HG03280 (cell line): Measurements from ENCODE around the gene ROCK2.
A peak's percentile ranks its signal among the peaks of the same experiment; 100 is the strongest.

ENCODE experiments used
- ATAC-seq: cut with Tn5 transposase; IDR thresholded peaks from one replicate; pipeline ENCODE4 v1.9.1; 2021; ENCODE audit warnings: mild to moderate bottlenecking, moderate library complexity; ENCODE audit not compliant: unreplicated experiment

ROCK2 gene

DNA sequence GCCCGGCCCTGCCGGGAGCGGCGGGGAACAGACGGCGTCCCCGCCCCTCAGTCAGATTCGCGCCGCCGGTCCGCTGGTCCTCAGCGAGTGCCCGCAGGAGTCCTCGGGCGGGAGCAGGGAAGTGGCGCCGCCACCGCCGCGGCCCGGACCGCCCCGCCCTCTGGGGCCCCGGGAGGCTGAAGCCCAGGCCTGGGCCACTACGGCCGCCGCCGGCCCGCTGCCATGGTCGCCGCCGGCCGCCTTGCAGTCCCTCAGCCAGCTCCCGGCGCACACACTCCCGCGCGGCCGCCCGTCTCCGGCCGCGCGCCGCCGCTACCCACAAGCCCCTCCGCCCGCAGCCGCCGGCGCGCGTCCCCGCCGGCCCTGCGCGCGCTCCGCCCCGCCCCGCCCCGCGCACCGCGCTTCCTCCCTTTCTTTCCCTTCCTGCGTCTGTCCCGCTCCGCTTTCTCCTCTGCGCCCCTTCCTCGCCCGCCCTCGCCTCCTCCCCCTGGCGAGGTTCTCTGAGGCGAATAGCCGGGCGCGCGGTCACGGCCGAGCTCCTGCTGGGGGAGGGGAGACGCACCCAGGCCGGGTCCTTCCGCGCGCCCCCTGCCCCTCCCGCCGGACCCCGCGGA is at the start of gene ROCK2:
TSS of gene ROCK2 (minus strand) at position 295 of the 614 bp plus-strand sequence. CDS start 500 bp downstream, outside the sequence.
- peak; percentile 64 for ATAC-seq

DNA sequence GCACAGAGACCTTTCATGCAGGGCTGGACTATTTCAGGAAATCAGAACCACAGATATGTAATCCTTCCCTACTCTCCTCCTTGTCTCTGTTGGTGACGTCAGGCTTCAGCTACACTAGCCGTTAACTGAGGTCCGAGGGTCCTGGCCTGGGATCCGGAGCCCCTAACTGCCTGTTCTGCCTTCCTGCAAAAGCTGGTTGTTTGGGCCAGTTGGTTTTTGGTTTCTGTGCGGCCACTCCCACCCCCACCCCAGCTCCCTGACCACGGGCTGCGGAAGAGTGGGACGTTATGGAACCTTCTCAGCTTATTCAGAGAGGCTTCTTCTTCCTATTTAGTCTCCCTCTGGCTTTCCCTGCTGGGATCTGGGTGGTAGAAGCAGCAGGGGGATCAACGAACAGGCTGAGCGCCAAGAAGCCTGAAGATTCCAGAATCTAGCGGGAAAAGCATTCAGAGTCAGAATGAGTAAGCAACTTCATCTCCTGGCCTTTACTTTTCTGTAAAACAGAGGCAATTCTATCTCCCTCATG is 49.3 kb upstream of the ROCK2 start:
- no peak for ATAC-seq

DNA sequence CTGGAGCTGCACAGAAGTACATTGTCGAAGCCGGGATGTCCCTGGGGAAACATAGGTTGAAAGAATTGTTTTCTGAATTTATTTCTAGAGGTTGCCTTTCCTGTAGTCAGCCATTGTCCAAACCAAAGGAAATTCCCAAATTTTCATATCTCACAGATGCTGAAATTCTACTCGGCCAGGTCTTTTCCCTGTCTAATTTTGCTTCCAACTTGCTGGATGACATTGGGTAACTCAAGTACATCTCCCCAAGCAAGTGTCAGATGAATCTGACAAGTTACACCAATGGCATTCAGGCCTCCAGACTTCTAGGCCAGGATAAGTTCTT is 47.5 kb upstream of the ROCK2 start:
- no peak for ATAC-seq

DNA sequence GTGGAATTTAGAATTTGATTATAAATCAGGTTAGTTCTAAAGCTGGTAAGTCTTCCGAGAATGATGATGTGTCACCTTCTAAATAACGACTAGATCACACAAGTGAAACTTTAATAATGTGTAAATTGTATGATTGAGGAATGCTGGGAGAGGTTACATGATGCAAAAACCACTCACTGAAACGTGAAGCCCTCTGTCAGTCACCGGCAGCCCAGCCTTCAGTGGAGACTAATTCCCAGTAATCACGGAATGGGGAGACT is 45.9 kb upstream of the ROCK2 start:
- no peak for ATAC-seq

DNA sequence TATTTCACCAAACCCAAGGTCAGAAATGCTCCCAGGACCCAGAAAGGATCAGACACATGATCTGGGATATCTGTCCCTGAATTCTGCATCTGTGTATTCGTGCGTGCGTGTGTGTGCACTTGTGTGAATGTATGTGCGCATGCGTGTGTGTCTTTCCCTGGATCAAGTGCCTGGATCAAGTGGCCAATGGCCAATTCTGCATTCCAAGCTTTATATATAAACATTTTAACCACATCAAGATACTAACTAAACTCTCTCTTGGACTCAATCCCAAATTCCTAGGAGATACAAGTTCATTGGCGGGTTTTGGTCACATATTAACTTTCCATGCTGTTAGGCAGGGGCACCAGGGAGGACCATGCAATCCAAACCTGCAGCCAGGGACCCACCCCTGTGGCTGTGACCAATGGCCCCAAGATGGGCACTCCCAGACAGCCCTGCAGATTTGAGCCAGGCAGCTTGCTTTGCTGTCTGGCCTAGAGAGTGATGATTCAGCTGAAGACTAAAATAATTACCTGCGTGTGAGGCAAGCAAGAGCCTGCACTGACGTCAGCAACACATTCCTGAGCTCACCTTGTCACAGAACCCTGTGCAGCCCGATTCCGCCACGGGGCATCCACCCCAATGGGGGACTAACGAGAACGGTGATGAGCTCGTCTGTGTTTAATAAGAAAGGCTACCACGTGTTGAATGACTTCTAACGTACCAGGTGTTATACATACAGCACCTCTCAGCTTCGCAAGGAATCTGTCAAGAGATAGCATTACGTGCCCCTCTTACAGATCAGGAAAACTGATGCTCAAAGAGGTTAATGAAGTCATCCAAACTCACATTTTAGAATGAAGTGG is 45.3 kb upstream of the ROCK2 start:
- no peak for ATAC-seq

DNA sequence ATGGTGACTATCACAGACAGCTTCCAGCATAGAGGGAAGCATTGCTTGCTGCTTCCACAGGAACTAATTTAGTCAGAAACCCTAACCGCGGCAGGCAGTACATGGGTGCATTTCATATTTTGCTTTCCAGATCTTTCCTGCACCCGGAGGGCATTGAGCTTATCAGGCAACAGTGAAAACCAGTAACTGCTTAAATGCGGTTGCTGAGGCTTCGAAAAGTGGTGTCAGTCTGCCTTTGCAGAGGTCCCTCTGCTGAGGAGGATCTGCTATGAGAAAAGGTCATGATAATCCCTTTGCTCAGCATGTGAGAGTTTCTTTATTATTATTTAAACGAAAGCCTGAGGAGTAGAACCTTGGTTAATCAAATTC is 44.6 kb upstream of the ROCK2 start:
- no peak for ATAC-seq

DNA sequence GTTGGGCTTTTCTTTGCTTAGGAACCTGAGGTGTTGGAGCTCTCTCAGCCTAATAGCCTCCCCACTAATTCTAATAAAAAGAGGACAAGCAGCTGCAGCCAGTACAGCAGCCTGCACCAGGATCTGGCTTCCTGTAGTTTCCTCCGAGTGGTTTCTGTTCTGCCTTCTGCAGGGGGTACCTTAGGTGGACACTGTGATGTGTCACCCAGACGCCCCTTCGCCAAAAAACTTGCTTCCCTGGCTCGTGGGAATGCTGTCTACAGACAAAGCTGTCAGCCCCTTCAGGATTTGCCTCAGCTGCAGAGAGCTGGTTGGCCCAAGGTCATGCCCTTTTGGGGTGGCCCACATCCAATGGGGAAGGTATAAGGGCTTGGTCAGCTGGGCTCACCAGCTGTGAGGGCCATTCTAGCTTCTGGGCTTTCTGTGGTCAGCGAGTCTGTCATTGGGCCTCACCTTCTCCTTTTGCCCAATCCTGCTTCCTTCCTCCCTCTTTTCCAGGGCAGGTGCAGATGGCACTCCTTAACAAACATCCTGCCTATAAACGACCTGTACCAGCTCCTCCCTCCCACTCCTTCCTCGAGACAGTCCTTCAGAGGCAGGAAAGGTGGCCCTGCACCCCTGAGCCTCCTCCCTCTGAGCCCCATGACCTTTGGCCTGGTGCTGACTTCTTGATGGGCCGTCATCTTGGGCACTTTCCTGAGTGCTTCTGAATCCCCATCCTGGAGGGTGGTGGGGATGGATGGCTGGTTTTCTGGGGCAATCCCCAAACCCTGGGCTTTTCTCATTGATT is 44.0 kb upstream of the ROCK2 start:
- no peak for ATAC-seq

DNA sequence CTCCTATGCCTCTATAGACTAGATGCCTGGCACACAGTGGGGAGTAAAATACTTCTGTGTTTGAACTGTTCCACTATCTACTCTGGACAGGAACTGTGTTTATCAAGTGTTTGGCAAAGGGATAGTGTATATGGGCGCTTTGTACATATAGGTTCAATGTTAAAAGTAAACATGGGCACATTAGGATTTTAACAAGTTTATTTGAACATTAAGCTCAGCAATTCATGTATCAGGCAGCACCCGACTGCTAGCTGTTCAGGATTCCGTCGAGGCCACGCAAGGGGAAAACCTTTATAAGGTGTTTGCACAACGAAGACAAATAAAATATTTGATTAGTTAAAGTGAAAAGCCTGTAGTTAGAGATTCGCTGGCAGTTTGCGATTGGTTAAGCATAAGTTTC is 43.4 kb upstream of the ROCK2 start:
- no peak for ATAC-seq

DNA sequence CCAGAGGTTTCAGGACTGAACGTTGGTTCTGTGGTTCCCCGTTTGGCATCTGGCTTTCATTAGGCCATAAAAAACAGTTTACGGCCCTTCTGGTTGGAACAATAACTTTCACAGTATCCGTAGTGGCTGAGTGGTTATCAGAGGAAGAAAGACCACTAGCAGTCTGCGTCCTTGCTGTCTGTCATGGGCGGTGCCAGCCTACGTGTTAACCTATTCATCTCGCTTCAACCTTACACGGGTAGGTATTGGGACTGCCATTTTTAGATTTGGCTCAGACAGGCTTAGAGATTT is 42.6 kb upstream of the ROCK2 start:
- ATAC-seq: no peak

DNA sequence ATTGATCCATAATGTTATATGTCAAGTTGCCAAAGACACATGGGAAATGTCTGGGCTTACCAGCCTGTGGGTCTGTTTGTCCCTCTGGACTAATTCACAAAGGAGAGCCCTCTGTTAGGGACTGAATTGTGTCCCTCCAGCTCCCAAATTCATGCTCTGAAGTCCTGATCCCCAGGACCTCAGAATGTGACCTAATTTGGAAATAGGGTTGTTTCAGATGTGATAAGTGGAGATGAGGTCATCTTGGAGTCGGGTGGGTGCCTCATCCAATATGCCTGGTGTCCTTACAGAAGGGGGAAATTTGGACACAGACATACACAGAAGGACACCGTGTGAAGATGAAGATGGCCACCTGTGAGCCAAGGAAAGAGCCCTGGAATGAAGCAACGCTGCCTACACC is 41.4 kb upstream of the ROCK2 start:
- ATAC-seq: no peak

DNA sequence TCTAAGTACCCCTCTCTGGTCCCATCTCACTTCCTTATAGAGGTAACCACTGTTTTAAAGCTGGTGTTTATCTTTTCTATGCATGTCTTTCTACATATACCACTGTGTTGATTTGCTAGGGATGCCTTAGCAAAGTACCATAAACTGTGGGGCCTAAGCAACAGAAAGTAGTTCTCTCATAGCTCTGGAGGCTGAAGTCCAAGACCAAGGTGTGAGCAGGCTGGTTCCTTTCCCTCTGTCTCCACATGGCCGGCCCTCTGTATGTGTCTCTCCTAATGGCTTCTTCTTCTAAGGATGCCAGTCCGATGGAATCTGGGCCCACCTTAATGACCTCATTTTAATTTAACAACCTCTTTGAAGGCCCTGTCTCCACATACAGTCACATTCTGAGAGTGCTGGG is 40.8 kb upstream of the ROCK2 start:
- no peak for ATAC-seq

DNA sequence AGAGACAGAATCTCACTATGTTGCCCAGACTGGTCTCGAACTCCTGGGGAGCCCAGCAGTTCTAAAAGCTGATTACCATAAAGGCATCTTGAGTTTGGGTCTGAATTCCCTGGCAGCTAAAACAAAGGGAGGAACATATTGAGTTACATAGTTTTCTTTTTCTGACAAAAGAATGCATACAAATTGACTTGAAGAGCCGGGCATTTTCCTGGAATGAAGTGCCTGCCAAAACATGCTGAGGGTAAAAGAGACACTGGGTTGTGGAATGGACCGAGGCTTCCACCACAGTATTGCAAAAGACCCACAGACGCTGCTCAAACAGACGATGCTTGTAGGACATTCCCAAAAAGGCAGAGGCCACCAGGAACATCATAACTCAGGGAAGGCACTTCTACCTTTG is 35.1 kb upstream of the ROCK2 start:
- no peak for ATAC-seq

DNA sequence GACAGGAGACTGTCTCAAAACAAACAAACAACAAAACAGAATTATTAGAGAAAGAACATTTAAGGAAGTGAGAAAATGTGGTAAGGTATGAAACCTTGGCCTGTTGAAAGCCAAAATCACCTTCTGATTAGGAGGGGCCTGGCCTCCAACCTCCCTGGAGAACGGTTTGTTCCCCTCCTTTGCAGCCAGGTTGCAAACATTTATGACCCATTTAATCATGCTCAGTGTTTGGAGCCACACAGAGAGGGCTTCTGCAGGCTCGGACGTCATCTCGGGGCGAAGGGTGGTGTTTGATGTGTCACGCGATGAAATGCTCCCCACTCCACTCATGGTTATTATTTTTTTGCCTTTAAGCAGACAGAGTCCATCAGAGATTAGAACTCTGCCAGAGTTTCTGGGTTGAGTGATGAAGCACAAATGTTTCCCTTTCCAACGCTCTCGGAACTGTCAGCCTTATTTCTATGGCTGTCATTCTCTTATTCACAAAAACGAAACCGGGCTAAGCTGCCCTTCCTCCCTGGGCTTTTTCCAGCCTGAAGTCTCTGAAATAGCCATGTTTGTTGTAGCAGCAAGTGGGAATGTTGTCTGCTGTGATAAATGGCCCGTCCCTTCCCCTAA is 33.6 kb upstream of the ROCK2 start:
- peak; percentile 95 for ATAC-seq

DNA sequence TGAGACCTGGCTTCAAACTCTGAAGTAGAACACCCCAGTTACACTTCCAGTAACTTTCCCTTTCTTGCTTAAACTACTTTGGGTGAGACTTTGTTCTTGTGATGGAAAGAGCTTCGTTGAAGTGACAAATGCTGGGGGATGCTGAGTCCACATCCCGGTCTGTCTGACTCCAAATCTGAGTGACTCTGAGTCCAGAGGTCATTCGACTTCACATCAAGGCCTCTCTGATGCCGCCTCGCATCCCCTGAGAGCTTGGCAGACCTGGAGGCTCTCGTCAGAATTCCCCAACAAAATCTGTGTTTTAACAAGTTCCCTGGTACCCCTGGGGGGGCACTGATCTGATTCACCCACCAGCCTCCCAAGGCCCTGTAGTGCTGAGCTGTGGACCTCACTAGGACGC is 31.6 kb upstream of the ROCK2 start:
- no peak for ATAC-seq

DNA sequence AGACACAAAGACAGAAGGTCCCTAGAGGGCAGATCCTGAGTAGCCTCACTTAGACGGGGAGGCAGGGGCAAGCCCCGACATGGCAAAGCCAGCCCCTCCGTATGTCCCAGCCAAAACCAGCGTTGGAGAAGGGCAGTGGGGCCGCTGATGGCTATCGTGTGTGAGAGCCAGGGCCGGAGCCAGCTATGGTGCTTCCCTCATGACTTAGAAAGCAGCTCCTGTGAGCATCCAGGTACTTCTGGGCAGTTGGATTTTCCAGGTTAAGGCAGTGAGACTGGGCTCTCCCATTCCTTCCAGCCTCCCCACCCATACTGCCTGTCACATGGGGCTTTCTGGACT is 31.2 kb upstream of the ROCK2 start:
- ATAC-seq: no peak

DNA sequence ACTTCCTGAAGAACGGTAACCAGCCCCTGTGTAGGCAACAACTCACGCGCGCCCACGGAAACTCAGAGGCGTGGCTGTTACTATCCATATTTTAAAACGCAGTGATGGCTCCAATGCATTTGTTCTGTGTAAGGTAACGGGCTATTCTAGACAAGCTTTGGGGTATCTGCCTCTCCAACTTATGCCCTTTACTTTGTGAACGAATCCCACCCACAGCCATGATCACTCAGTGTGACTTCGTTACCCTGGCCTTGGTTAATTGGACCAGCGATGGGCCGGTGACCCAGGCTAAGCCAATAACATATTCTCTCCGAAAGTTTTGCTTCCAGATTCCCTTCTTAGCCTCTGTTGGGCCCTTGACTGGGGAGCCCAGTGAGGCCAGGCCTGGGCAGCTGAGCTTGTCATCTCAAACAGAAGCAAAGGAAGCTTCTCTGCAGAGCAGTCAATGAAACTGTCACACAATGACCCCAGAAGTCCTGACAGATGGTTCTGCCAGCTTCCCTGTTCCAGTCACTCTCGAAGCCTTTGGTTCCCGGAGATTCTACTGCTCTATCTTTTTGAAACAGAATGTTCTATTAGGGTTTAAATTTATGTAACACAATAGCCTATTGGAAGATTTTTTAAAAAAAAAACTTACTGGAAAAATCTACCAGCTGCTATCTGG is 30.7 kb upstream of the ROCK2 start:
- no peak for ATAC-seq

DNA sequence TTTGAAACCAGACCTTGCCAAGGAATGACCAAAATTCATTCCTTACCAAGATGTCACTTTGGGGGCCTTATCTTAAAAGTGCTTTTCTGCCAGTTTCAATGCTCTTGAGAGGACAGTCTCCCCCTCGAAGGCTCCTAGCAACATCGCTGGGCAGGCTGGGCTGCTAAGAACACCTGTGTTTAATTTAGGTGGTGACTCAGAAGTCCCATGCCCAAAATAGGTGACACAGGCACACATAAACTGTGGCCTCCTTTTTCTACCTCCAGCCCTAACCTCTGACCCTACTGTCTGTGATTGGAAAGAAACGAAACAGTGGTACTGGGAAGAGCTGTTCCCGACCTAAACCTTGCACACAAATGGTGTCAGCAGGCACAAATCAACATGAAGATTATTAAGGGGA is 28.7 kb upstream of the ROCK2 start:
- ATAC-seq: no peak

DNA sequence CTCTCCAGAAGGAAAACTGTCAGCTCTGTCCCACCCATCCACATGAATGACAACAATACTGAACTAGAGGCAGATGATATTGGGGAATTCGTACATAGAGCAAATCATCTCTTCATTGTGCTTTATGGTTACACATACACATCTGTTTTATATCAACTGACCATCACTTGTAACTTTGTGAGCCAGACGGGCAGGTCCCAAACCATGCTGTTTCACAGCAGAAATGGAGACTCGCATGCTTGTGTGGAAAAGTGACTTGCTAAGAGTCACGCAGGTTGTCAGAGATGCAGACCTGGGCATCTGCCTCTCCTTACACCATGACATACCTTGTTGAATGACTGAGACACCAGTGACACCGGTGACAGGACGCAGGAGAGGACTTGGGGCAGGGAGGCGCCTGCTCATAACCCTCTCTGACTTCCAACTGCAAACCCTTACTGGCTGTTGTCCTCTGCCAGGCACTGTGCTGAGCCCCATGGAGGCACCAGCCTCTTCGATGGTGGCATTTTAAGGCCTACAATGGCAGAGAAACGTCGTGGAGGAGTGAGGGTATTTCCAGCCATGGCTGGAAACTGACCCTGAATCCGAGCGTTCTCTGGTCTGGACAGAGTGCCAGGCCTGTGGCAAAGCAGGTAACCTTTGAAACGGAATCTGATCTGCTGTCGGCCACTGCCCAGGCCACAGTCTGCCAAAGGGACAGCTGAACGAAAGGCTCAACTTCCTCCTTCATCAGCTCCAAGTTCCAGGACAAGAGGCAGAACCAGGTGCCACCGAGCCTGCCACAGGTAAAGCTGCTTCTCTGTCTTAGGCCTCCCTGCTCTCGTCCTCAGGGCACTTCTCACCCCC is 26.9 kb upstream of the ROCK2 start:
- ATAC-seq: no peak

DNA sequence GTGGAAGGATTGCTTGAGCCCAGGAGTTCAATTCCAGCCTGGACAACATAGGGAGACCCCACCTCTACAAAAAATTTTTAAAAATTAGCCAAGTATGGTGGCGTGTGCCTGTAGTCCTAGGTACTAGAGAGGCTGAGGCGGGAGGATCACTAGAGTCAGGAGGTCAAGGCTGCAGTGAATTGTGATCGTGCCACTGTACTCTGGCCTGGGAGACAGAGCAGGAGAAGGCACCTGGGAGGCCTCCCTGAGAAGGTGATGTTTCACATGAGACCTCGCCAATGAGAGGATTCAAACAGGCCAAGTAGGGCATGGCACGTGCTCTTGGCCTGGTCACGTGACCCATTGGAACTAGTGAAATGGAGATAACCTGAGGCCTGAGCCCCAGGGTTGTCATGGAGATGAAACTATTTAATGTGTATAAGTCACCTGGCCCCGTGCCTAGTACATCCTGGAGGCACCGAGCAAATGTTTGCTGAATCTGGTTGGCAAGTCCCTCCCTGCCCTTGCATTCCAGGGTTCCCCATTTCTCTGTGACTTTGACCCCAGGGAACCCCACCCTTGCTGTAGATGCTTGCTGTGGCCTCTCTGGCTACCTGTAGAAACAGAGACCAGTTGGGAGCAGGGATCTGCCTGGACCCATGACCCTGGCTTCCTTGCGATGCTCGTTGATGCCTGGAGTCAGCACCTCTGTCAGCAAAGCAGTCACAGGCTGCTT is 26.1 kb upstream of the ROCK2 start:
- ATAC-seq: no peak

DNA sequence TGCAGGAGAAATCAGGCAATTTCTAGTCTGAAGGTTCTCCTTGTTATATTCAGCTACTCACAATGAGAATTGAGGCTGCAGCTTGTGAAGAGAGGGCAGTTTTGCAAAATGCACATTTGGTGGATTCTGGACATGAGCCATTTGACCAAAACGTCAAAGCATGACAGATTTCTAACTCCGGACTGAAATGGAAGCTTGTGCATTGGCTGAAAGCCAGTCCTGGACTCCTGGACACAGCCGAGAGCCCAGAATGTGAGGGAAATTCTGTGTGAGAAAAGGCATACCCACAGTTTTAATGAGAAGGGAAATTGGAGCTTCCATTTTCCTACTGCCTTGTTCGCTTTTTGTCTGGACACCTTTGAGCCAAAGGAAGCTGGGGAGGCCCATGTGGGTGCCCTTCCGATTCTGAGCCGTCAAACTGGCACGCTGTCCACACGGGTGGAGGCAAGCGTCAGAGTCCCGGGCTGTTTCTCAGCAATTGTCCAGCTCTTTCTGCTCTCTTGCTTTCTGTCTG is 23.7 kb upstream of the ROCK2 start:
- no peak for ATAC-seq
